Activated T-helper 1 cell treated with anti-CD3 and anti-CD28 coated beads, Interleukin-2, amount 50 U/mL, for 16 hours (primary cell): ENCODE data around the gene PPIL4.

Experiments used
- DNase-seq, 2 donors: peaks; one replicate each; pipeline ENCODE4 v3.0.0-alpha.2; 2020; ENCODE audit warnings: low read depth in 1 of 2, low spot score in 1 of 2

The PPIL4 gene

DNA sequence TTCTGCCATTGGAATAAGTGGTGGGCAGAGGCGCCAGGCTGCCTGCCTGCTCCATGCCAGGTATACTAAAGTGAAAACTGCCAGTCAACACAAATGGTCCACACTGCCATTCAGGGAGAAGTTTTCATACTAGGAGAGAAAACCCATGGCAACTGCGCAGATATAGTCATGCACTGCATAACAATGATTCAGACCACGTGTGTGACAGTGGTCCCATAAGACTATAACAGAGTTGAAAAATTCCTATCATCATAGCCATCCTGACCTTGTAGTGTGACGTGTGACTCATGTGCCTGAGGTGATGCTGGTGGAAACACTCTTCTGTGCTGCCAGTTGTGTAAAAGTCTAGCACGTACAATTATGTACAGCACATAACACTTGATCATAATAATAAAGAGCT, 86.1 kb downstream of the PPIL4 start:
- no peak for DNase-seq

DNA sequence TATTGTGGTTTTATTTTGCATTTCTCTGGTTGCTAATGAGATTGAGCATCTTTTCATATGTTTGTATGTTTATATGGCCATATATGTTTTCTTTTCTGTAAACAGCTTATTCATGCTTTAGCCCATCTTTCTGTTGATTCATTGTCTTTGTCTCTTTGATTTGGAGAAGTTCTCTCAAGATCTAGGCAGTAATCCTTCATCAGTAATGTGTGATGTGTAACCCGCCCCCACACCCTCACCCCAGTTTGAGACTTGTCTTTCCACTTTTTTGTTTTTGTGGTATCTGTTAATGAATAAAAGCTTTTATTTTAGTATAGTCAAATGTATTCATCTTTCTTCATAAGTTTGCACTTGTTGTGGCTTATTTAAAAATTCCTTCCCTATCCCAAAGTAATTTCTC, 87.0 kb downstream of the PPIL4 start:
- no peak for DNase-seq

DNA sequence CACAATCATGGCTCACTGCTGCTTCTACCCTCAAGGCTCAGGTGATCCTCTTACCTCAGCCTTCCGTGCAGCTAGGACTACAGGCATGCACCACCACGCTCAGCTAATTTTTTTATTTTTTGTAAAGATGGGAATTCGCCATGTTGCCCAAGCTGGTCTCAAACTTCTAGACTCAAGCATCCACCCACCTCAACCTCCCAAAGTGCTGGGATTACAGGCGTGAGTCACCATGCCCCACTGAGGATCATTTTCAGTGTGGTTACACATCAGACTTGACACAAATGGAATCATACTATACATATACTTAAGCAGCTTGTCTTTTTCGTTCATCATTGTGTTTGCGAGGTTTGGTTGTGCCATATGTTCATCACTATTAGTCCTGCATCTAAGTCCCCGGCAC, 87.6 kb downstream of the PPIL4 start:
- DNase-seq: no peak

DNA sequence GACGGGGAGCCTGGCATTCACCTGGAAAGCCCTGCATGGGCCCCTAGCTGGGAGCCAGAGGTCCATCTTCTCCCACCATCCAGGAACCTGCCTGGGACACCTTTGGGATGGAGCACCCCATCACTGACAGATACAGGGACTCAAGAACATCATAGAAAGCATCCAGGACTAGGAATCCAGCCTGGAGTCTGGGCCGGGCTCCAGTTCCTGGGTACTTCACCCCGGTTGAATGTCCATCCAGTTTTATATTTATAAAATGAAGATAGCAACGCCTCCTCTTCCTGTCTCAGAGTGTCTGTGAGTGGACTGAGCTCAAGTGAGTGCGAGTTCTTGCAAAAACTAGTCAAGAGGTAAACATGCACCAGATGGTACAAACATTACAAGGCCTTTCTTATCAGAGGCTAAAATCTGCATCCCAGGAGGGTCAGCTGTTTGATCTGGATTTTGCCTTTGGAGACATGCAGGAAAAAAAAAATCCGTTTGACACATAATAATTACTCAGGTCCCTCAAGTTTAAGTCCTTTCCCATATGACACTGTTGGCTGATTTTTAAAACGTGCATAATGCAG, 88.4 kb downstream of the PPIL4 start:
- DNase-seq: no peak

DNA sequence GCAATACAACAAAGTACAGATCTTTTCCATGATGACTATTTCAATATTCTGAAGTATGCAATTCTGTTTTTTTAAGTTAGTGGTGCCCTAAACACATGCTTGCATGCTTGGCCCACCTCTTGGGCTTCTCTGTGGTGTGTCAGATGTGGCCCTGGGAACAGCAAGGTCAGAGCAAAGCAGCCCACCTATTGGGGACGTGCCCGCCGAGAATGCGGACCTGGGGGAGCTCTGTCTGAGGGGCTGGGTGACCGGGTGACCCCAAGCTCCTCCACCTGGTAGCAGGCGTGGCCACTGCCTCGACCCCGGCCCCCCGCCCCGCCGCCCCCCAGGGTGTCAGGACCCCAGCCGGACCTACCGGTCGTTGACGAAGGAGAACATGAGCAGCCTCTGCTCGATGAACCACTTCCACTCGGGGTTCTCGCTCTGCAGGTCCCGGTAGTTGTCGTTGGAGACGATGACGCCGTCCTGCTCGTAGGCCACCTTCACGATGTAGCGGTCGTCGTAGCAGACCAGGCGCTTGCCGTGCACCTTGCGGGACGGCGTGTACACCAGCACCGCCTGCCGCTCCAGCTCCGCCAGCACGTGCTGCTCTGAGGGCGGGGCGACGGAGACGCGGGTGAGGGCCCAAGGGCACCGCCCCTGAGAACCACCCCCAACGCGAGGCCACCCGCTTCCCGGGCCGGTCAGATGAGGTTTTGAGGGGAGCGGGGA, 89.4 kb downstream of the PPIL4 start:
- DNase-seq: no peak

DNA sequence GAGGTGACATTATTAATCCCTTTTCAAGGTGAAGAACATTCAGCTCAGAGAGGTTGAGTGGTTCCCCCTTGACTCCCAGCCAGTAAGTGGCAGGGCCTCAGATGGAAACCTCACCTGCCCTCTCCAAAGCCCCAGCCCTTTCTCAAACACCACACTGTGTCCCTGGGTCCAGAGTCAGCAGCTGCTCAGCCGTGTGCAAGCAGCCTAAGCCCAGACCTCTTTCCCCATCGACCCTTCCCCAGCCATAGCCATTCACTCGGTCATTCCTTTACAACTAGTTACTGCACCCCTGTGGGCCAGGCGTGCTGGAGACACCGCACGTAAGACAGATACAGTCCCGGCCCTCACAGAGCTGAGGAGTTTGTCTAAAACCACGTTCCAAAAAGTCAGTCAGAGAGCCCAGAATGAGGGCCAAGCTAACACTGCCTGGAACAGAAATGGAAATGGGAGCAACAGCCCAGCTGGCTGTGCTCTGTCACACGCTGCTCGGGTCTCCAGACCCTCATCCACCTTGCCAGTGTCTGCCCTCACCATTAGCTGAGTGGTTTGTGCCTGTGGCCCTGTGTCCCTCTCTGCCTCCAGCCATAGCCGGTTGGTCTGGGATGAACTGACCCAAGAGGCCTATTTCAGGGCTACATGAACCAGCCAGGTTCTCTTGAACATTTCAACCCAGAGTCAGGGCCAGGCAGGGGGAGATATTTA, 90.7 kb downstream of the PPIL4 start:
- DNase-seq: no peak
